ENCODE measurements around the gene SFXN2.

The SFXN2 gene

DNA sequence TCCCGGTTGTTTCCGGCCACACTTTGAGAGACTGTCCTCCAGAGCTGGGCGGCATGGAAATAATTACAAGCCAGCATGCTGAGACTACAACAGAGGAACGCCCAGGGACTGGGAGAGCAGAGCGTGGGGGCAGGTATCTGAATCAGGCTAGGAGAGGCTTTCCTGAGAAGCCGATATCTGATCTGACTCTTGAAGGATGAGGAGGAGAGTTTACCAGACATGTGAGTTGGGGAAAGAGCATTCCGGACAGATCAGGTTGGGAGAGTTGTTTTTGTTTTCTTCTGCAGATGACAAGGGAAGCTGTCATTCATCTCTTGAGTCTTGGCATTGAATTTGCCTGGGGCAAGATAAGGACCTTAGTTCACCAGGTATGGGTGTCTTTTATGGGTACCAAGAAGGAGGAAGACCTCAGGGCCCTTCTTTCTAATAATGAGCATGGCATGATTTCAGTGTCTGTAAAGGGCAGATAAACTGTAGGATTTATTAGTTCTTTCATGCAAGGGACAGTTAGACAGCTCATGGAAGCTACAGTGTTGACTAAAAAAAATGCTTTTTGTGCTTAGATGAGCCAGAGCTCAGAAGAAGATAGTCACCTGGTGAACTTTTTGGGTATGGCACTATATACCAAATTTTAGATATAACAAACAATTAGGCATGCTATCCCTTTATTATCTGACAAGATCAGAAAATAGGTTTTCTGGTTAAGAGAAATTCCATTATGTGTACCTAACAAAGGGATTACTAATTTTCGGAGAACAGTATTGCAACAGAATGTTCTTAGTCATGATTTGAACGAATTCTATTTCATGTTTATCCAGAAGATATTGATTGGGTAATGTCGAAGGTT lies 65.5 kb downstream of the SFXN2 start:
- Histone ChIP-seq H3K36me3 (ENCODE audit: control insufficient read depth, insufficient read depth, low read length) (no peaks in the 10 kb centered on the region), H3K4me1 (peaks cover 81% of the 10 kb centered on the region), H3K4me2 (ENCODE audit: low read length) (peak overlapping the region; percentile 26), H3K27ac (peak overlapping the region; percentile 99), H2AFZ (no peak overlapping the region), H3K9me3 (ENCODE audit: control insufficient read depth, low read length) (no peaks in the 10 kb centered on the region), H3K27me3 (ENCODE audit: control insufficient read depth, insufficient read depth, low read length) (no peaks in the 10 kb centered on the region), H3K4me3 (ENCODE audit: low read depth, low read length) (no peak overlapping the region), H3K79me2 (peaks cover 36% of the 10 kb centered on the region), H3K9ac (no peak overlapping the region)
- TF ChIP-seq, protein P1, sequence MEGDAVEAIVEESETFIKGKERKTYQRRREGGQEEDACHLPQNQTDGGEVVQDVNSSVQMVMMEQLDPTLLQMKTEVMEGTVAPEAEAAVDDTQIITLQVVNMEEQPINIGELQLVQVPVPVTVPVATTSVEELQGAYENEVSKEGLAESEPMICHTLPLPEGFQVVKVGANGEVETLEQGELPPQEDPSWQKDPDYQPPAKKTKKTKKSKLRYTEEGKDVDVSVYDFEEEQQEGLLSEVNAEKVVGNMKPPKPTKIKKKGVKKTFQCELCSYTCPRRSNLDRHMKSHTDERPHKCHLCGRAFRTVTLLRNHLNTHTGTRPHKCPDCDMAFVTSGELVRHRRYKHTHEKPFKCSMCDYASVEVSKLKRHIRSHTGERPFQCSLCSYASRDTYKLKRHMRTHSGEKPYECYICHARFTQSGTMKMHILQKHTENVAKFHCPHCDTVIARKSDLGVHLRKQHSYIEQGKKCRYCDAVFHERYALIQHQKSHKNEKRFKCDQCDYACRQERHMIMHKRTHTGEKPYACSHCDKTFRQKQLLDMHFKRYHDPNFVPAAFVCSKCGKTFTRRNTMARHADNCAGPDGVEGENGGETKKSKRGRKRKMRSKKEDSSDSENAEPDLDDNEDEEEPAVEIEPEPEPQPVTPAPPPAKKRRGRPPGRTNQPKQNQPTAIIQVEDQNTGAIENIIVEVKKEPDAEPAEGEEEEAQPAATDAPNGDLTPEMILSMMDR (IDR thresholded peaks at IDR 0.05) = no peak

DNA sequence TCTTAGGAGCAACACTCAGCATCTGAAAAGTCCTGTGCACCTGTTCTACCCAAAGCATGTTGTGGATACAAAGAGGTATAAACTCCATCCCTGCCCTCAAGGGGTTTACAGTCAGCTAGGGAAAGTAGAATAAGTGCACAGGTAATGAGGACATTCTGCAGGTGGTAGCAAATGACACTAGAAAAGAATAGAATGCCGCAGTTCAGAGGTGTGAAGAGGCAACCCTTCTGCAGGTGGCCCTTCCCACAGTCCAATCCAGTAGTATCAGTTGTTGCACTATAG lies 66.0 kb downstream of the SFXN2 start:
- peaks cover 75% of the 10 kb centered on the region for H3K4me1 ChIP-seq

DNA sequence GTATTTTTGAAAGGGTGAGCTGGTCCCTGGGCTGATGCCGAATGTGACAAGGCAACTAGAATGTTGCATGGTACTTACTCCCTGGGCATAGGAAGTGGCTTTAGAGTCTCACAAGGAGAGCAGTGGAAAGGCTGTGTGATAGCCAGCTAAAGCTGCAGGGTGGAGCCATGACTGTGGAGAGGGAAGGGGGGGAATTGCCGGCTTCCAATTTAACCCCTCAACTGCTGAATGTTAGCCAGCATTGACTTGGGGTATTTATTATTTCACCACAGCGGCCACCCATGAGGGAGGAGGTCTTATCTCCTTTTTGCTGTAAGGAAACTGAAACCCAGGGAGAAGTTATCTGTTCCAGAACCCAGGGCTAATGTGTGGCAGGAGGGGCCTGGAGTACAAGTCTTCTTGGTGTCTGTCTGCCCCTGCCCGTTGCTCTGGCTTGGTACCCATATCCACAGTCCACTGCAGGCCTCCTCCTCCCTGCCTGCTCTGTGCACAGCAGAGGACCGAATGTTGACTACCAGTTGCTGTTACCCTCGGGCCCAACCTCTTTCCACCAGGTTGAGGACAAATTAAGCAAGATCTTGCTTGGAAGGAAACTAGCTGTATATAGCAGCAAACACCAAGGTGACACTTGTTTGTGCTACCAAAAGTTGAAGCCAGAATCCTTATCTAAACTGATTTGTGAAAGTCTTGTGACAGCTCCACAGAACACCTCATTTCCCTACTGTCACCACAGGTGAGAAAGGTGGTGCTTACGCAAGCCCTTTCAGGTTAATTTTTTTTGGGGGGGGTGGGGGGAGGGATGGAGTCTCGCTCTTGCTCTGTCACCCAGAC lies 66.9 kb downstream of the SFXN2 start:
- Histone ChIP-seq H3K4me2 (ENCODE audit: low read length) (peak overlapping the region; percentile 34), H2AFZ (no peak overlapping the region), H3K4me1 (peaks cover 67% of the 10 kb centered on the region), H3K27ac (peak overlapping the region; percentile 83), H3K9ac (no peak overlapping the region), H3K4me3 (ENCODE audit: low read depth, low read length) (no peak overlapping the region), H3K9me3 (ENCODE audit: control insufficient read depth, low read length) (no peaks in the 10 kb centered on the region), H3K79me2 (peaks cover 46% of the 10 kb centered on the region), H3K36me3 (ENCODE audit: control insufficient read depth, insufficient read depth, low read length) (no peaks in the 10 kb centered on the region), H3K27me3 (ENCODE audit: control insufficient read depth, insufficient read depth, low read length) (no peaks in the 10 kb centered on the region)
- TF ChIP-seq, protein P1 (IDR thresholded peaks at IDR 0.05) = no peak

More for the DNA sequence above, 66.0 kb downstream of the SFXN2 start:
- Histone ChIP-seq H3K4me3 (ENCODE audit: low read depth, low read length) (no peak overlapping the region), H3K79me2 (peaks cover 42% of the 10 kb centered on the region), H3K27ac (peak overlapping the region; percentile 99), H3K9me3 (ENCODE audit: control insufficient read depth, low read length) (no peaks in the 10 kb centered on the region), H3K36me3 (ENCODE audit: control insufficient read depth, insufficient read depth, low read length) (no peaks in the 10 kb centered on the region), H3K27me3 (ENCODE audit: control insufficient read depth, insufficient read depth, low read length) (no peaks in the 10 kb centered on the region), H3K4me2 (ENCODE audit: low read length) (peak overlapping the region; percentile 26), H3K9ac (no peak overlapping the region), H2AFZ (no peak overlapping the region)
- TF ChIP-seq, protein P1 (IDR thresholded peaks at IDR 0.05) = no peak

DNA sequence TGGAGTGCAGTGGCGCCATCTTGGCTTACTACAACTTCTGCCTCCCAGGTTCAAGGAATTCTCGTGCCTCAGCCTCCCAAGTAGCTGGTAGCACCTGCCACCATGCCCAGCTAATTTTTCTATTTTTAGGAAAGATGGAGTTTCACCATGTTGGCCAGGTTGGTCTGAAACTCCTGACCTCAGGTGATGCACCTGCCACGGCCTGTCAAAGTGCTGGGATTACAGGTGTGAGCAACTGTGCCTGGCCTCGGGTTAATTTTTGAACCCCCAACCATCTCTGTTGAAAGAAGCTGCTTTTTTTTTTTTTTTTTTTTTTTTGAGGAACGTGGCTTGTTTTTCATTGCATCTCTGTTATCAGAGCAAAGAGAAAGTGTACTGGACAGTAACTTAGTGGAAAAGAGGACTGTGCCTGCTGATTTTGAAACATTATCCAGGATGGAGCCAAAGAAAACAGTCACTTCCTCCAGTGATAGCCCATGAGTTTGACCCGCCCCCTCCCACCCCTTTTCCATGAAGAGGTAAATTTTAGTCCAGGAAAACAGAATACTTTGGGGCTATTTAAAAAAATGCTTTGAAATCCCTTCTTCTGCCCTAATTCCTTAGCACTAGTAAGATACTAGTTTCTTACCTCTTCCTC lies 67.6 kb downstream of the SFXN2 start:
- no peaks in the 10 kb centered on the region for H3K9me3 ChIP-seq (ENCODE audit: control insufficient read depth, low read length)
- H3K4me1 ChIP-seq = peaks cover 59% of the 10 kb centered on the region
- TF ChIP-seq, protein P1 (IDR thresholded peaks at IDR 0.05) = no peak
- H3K4me3 ChIP-seq (ENCODE audit: low read depth, low read length) = no peak overlapping the region
- H3K79me2 ChIP-seq = peaks cover 48% of the 10 kb centered on the region
- no peaks in the 10 kb centered on the region for H3K36me3 ChIP-seq (ENCODE audit: control insufficient read depth, insufficient read depth, low read length)
- H2AFZ ChIP-seq = no peak overlapping the region
- H3K27me3 ChIP-seq (ENCODE audit: control insufficient read depth, insufficient read depth, low read length) = no peaks in the 10 kb centered on the region
- peak overlapping the region; percentile 34 for H3K4me2 ChIP-seq (ENCODE audit: low read length)
- H3K27ac ChIP-seq = peak overlapping the region; percentile 83
- H3K9ac ChIP-seq = no peak overlapping the region
